ENCODE results near the gene ZNF768. TPM values are rescaled to one million over a fixed set of nuclear protein-coding genes. Genes with fewer than 3 reads are reported as not detected.
A peak's percentile ranks its signal among the peaks of the same experiment; 100 is the strongest.

The ZNF768 gene
- total and polyA plus RNA-seq, 2 of the 13 experiments (the other 11 are each of a cell fraction or from before 2014, with no cell fraction given), result 26.7 to 34.4 TPM

DNA sequence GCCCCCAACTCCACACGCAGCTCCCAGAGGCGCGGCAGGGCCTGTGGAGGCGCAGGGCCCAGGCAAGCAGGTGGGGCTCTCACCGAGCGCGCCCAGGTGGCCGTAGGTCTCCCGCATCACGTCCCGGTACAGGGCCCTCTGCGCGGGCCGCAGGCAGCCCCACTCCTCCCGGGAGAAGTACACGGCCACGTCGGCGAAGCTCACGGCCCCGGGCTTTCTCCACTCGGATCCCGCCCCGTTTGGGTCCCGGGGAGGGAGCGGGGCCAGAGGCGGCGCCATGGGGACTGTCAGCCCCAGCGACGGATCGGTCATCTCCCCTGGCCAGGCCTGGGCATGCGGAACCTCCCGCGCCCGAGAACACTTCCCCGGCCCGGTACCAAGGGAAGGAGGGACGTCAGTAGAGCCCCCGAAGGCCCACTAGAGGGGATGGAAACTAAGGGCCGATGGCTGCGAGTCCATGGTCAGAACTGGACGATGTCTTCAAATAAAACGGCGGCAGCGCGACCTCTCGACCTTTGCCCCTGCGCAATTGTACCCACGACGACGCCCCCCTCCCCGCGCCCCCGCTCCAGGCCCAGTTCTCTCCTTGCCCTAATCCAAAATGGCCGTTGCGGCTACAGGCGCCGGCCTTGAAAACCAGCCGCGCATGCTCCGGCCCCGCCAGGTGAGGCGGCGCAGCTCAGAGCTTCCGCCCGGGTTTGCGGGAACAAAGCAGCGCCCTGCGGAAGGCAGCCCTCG lies 8.2 kb upstream of the ZNF768 start, which contains the start of gene ZNF747 (continued):
- TF ChIP-seq, protein P1, sequence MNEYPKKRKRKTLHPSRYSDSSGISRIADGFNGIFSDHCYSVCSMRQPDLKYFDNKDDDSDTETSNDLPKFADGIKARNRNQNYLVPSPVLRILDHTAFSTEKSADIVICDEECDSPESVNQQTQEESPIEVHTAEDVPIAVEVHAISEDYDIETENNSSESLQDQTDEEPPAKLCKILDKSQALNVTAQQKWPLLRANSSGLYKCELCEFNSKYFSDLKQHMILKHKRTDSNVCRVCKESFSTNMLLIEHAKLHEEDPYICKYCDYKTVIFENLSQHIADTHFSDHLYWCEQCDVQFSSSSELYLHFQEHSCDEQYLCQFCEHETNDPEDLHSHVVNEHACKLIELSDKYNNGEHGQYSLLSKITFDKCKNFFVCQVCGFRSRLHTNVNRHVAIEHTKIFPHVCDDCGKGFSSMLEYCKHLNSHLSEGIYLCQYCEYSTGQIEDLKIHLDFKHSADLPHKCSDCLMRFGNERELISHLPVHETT (CRISPR knock-in tag; conservative IDR thresholded peaks at IDR 0.05), result peak; percentile 71
- peak; percentile 64 for TF ChIP-seq KLF6 (CRISPR knock-in tag; IDR thresholded peaks at IDR 0.05)
- peak; percentile 99 for TF ChIP-seq ZNF747 (CRISPR knock-in tag; IDR thresholded peaks at IDR 0.05; ENCODE audit: borderline replicate concordance)
- TF ChIP-seq FLYWCH1 (CRISPR knock-in tag; IDR thresholded peaks at IDR 0.05), result peak; percentile 85; the same call in 1 of the 2 replicates
- TF ChIP-seq, protein P2, sequence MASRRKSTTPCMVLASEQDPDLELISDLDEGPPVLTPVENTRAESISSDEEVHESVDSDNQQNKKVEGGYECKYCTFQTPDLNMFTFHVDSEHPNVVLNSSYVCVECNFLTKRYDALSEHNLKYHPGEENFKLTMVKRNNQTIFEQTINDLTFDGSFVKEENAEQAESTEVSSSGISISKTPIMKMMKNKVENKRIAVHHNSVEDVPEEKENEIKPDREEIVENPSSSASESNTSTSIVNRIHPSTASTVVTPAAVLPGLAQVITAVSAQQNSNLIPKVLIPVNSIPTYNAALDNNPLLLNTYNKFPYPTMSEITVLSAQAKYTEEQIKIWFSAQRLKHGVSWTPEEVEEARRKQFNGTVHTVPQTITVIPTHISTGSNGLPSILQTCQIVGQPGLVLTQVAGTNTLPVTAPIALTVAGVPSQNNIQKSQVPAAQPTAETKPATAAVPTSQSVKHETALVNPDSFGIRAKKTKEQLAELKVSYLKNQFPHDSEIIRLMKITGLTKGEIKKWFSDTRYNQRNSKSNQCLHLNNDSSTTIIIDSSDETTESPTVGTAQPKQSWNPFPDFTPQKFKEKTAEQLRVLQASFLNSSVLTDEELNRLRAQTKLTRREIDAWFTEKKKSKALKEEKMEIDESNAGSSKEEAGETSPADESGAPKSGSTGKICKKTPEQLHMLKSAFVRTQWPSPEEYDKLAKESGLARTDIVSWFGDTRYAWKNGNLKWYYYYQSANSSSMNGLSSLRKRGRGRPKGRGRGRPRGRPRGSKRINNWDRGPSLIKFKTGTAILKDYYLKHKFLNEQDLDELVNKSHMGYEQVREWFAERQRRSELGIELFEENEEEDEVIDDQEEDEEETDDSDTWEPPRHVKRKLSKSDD (CRISPR knock-in tag; IDR thresholded peaks at IDR 0.05; ENCODE audit: low read depth), result peak; percentile 98
- TF ChIP-seq, protein P3, sequence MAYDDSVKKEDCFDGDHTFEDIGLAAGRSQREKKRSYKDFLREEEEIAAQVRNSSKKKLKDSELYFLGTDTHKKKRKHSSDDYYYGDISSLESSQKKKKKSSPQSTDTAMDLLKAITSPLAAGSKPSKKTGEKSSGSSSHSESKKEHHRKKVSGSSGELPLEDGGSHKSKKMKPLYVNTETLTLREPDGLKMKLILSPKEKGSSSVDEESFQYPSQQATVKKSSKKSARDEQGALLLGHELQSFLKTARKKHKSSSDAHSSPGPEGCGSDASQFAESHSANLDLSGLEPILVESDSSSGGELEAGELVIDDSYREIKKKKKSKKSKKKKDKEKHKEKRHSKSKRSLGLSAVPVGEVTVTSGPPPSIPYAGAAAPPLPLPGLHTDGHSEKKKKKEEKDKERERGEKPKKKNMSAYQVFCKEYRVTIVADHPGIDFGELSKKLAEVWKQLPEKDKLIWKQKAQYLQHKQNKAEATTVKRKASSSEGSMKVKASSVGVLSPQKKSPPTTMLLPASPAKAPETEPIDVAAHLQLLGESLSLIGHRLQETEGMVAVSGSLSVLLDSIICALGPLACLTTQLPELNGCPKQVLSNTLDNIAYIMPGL (CRISPR knock-in tag; IDR thresholded peaks at IDR 0.05; ENCODE audit: borderline replicate concordance in 1 of 2, low read depth in 1 of 2), result peak; percentile 91 to 97

Data from HepG2 (cell line).